Neural cell (in vitro differentiated cells): ENCODE data around the gene CDC20. TPM values are rescaled to one million over a fixed set of nuclear protein-coding genes. Genes with fewer than 3 reads are reported as not detected.

ENCODE experiments used
- H2AFZ ChIP-seq: fragments of 200-600, 300-800 bp; sonication (generic), shearing (Covaris generic); 2 replicates; pipeline ENCODE4 v1.6.0; 2014; ENCODE audit warnings: low read depth, mild to moderate bottlenecking, antibody characterized with exemption, low read length, moderate library complexity
- H3F3A ChIP-seq: fragments of 200-600 bp; shearing (Covaris generic); 2 replicates; pipeline ENCODE4 v1.6.1; 2016; ENCODE audit warnings: mild to moderate bottlenecking, moderate library complexity, mixed read lengths, antibody characterized with exemption, low read length; ENCODE audit not compliant: insufficient read depth, poor library complexity, severe bottlenecking
- H3K27ac ChIP-seq: fragments of 200-600, 300-800 bp; sonication (generic), shearing (Covaris generic); 2 replicates; pipeline ENCODE4 v1.5.1; 2014; ENCODE audit warnings: mild to moderate bottlenecking, low read length, moderate library complexity
- H3K27me3 ChIP-seq: fragments of 300-800, 200-600 bp; sonication (generic), shearing (Covaris generic); 2 replicates; pipeline ENCODE4 v1.6.0; 2014; ENCODE audit warnings: mild to moderate bottlenecking, low read depth, low read length, moderate library complexity; ENCODE audit not compliant: insufficient read depth
- H3K36me3 ChIP-seq: fragments of 300-800, 200-600 bp; sonication (generic), shearing (Covaris generic); 2 replicates; pipeline ENCODE4 v1.5.1; 2014; ENCODE audit warnings: mild to moderate bottlenecking, antibody characterized with exemption, low read length, moderate library complexity; ENCODE audit not compliant: insufficient read depth
- H3K4me2 ChIP-seq: fragments of 300-800, 200-600 bp; sonication (generic), shearing (Covaris generic); 2 replicates; pipeline ENCODE4 v1.6.0; 2014; ENCODE audit warnings: mild to moderate bottlenecking, low read length
- H3K4me3 ChIP-seq: fragments of 300-800, 200-600 bp; sonication (generic), shearing (Covaris generic); 2 replicates; pipeline ENCODE4 v1.5.1; 2014; ENCODE audit warnings: mild to moderate bottlenecking, low read length, moderate library complexity
- H3K79me2 ChIP-seq: fragments of 200-600 bp; shearing (Covaris generic); replicated peaks from 2 replicates; pipeline ENCODE4 v1.6.0; 2014; ENCODE audit warnings: mild to moderate bottlenecking, low read length, moderate library complexity; ENCODE audit not compliant: insufficient read depth
- H3K9ac ChIP-seq: fragments of 300-800, 200-600 bp; sonication (generic), shearing (Covaris generic); 2 replicates; pipeline ENCODE4 v1.6.1; 2016; ENCODE audit warnings: mild to moderate bottlenecking, low read length, mixed read lengths
- H3K9me2 ChIP-seq: fragments of 200-600 bp; shearing (Covaris generic); 2 replicates; pipeline ENCODE4 v1.6.1; 2016; ENCODE audit warnings: mild to moderate bottlenecking, low read length, mixed read lengths; ENCODE audit not compliant: insufficient read depth
- H3K9me3 ChIP-seq: fragments of 200-600, 300-800 bp; sonication (generic), shearing (Covaris generic); 2 replicates; pipeline ENCODE4 v1.6.1; 2016; ENCODE audit warnings: mild to moderate bottlenecking, mixed run types, low read length, moderate library complexity, mixed read lengths
- H4K20me1 ChIP-seq: fragments of 200-600 bp; shearing (Covaris generic); 2 replicates; pipeline ENCODE4 v1.6.1; 2016; ENCODE audit warnings: mild to moderate bottlenecking, mixed run types; ENCODE audit not compliant: insufficient read depth
- CTCF ChIP-seq: fragments of 450-650 bp; IDR thresholded peaks from 2 replicates; pipeline ENCODE4 v1.5.1; 2014; ENCODE audit warnings: antibody characterized with exemption, mild to moderate bottlenecking, moderate library complexity; ENCODE audit not compliant: poor library complexity, severe bottlenecking
- EP300 ChIP-seq: fragments of 450-650 bp; conservative IDR thresholded peaks from 2 replicates; pipeline ENCODE4 v1.6.1; 2014; ENCODE audit warnings: antibody characterized with exemption, mild to moderate bottlenecking, moderate library complexity; ENCODE audit not compliant: poor library complexity, severe bottlenecking
- EZH2 ChIP-seq: fragments of 200-600, 300-800 bp; shearing (Covaris generic), sonication (generic); IDR thresholded peaks from 2 replicates; pipeline ENCODE4 v1.6.1; 2014; ENCODE audit warnings: antibody characterized with exemption, low read length, borderline replicate concordance, mild to moderate bottlenecking; ENCODE audit not compliant: insufficient read depth, poor library complexity, severe bottlenecking
- MXI1 ChIP-seq: fragments of 450-650 bp; conservative IDR thresholded peaks from 2 replicates; pipeline ENCODE4 v1.6.1; 2014; ENCODE audit warnings: antibody characterized with exemption, mild to moderate bottlenecking; ENCODE audit not compliant: poor library complexity, severe bottlenecking
- POLR2AphosphoS5 ChIP-seq: IDR thresholded peaks from 2 replicates; pipeline ENCODE4 v1.6.1; 2012
- RAD21 ChIP-seq: fragments of 450-650 bp; conservative IDR thresholded peaks from 2 replicates; pipeline ENCODE4 v1.6.1; 2014; ENCODE audit warnings: antibody characterized with exemption, mild to moderate bottlenecking, moderate library complexity
- SMC3 ChIP-seq: fragments of 450-650 bp; conservative IDR thresholded peaks from 2 replicates; pipeline ENCODE4 v1.6.1; 2014; ENCODE audit warnings: antibody characterized with exemption, mild to moderate bottlenecking, moderate library complexity; ENCODE audit not compliant: poor library complexity
- TAF1 ChIP-seq: IDR thresholded peaks from 2 replicates; pipeline ENCODE4 v1.6.1; 2012; ENCODE audit warnings: low read depth
- polyA plus RNA-seq: library from polyadenylated mRNA; depleted of rRNA; stranded (reverse); fragments of >200 nt; gene quantifications from 2 replicates; pipeline ENCODE4 v1.2.3, GENCODE V29; 2014
- TF ChIP-seq, protein P1 (sequence below): IDR thresholded peaks from 2 replicates; pipeline ENCODE4 v1.6.1; 2012; ENCODE audit warnings: borderline replicate concordance

Gene CDC20
- polyA plus RNA-seq, 1 donor from 2014 or later, result 2.8 TPM

DNA sequence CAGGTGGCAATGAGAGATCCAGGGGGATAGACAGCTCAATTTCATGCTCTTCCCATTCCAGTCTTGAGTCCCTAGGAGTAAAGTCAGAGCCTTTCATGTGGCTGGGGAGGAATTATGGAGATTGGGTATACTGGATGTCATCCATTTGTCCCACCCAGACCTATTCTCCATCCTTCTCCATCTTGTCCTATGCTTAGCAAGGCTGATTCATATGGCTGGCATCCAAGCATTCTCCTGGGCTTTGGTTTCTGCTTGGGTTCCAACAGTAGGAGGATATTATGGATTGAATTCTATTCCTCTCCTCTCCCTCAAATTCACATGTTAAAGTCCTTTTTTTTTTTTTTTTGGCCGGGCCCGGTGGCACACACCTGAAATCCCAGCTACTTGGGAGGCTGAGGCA lies 3.8 kb upstream of the CDC20 start:
- no peak overlapping the region for H3K27ac ChIP-seq
- no peak overlapping the region for H3K4me2 ChIP-seq
- no peak for TF ChIP-seq CTCF
- TF ChIP-seq EZH2, result no peak
- no peak for TF ChIP-seq POLR2AphosphoS5
- TF ChIP-seq EP300, result no peak
- TF ChIP-seq, protein P1, sequence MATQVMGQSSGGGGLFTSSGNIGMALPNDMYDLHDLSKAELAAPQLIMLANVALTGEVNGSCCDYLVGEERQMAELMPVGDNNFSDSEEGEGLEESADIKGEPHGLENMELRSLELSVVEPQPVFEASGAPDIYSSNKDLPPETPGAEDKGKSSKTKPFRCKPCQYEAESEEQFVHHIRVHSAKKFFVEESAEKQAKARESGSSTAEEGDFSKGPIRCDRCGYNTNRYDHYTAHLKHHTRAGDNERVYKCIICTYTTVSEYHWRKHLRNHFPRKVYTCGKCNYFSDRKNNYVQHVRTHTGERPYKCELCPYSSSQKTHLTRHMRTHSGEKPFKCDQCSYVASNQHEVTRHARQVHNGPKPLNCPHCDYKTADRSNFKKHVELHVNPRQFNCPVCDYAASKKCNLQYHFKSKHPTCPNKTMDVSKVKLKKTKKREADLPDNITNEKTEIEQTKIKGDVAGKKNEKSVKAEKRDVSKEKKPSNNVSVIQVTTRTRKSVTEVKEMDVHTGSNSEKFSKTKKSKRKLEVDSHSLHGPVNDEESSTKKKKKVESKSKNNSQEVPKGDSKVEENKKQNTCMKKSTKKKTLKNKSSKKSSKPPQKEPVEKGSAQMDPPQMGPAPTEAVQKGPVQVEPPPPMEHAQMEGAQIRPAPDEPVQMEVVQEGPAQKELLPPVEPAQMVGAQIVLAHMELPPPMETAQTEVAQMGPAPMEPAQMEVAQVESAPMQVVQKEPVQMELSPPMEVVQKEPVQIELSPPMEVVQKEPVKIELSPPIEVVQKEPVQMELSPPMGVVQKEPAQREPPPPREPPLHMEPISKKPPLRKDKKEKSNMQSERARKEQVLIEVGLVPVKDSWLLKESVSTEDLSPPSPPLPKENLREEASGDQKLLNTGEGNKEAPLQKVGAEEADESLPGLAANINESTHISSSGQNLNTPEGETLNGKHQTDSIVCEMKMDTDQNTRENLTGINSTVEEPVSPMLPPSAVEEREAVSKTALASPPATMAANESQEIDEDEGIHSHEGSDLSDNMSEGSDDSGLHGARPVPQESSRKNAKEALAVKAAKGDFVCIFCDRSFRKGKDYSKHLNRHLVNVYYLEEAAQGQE, result no peak
- TF ChIP-seq MXI1, result no peak
- TF ChIP-seq TAF1, result no peak
- TF ChIP-seq SMC3, result no peak
- TF ChIP-seq RAD21, result no peak
- no peaks in the 10 kb centered on the region for H3K27me3 ChIP-seq
- no peaks in the 10 kb centered on the region for H3K9me2 ChIP-seq
- no peak overlapping the region for H2AFZ ChIP-seq
- no peak overlapping the region for H3K9ac ChIP-seq
- no peaks in the 10 kb centered on the region for H3K9me3 ChIP-seq
- no peaks in the 10 kb centered on the region for H4K20me1 ChIP-seq
- peaks cover 6% of the 10 kb centered on the region for H3K79me2 ChIP-seq
- H3F3A ChIP-seq, result no peaks in the 10 kb centered on the region
- H3K36me3 ChIP-seq, result no peaks in the 10 kb centered on the region
- no peak overlapping the region for H3K4me3 ChIP-seq

GRCh38 chr1:43357251-43357650 lies 1.5 kb upstream of the CDC20 start:
- no peaks in the 10 kb centered on the region for H3K36me3 ChIP-seq
- no peaks in the 10 kb centered on the region for H4K20me1 ChIP-seq
- H3K27me3 ChIP-seq, result no peaks in the 10 kb centered on the region
- H3K9me3 ChIP-seq, result no peaks in the 10 kb centered on the region
- H3K79me2 ChIP-seq, result peaks cover 6% of the 10 kb centered on the region
- no peak overlapping the region for H3K4me2 ChIP-seq
- H3K27ac ChIP-seq, result no peak overlapping the region
- no peaks in the 10 kb centered on the region for H3K9me2 ChIP-seq
- no peak overlapping the region for H2AFZ ChIP-seq
- H3K4me3 ChIP-seq, result no peak overlapping the region
- no peak overlapping the region for H3K9ac ChIP-seq
- no peaks in the 10 kb centered on the region for H3F3A ChIP-seq
- TF ChIP-seq MXI1 (no peak), TAF1 (no peak), POLR2AphosphoS5 (no peak), RAD21 (no peak), EP300 (no peak), EZH2 (no peak), CTCF (no peak), SMC3 (no peak)
- TF ChIP-seq, protein P1, result no peak
